Measurements from ENCODE around the gene HIRIP3.

DNA sequence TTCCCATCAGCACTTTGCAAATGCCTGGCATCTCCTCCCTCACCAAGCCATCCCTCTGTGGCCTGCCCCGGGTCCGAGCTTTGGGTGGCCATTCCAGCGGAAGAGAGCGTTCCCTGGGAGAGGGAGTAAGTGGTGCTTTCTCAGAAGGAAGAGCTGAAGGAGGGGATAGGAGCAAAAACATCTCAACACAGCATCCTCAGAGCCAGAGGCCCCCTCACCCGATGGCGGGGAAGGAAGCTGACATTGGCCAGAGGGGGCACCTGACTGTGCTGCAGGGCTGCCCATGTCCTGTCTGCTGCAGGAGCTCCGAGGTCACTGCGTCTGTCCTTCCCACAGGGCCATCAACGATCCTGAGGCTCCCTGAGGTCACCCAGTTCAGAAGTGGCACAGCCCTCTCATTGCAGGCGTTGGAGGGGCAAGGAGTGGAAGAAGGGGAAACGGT lies 36.1 kb upstream of the HIRIP3 start:
- TF ChIP-seq POLR2A (IDR thresholded peaks at IDR 0.05), result no peak
- TF ChIP-seq, protein P1, sequence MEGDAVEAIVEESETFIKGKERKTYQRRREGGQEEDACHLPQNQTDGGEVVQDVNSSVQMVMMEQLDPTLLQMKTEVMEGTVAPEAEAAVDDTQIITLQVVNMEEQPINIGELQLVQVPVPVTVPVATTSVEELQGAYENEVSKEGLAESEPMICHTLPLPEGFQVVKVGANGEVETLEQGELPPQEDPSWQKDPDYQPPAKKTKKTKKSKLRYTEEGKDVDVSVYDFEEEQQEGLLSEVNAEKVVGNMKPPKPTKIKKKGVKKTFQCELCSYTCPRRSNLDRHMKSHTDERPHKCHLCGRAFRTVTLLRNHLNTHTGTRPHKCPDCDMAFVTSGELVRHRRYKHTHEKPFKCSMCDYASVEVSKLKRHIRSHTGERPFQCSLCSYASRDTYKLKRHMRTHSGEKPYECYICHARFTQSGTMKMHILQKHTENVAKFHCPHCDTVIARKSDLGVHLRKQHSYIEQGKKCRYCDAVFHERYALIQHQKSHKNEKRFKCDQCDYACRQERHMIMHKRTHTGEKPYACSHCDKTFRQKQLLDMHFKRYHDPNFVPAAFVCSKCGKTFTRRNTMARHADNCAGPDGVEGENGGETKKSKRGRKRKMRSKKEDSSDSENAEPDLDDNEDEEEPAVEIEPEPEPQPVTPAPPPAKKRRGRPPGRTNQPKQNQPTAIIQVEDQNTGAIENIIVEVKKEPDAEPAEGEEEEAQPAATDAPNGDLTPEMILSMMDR (IDR thresholded peaks at IDR 0.05), result no peak
- no peak for TF ChIP-seq POLR2AphosphoS5 (IDR thresholded peaks at IDR 0.05)
- TF ChIP-seq EP300 (IDR thresholded peaks at IDR 0.05), result no peak

Measured in stomach (tissue), 4 donors.